Ishikawa (cell line): ENCODE data around the gene PREX1.

Experiments used
- CEBPB ChIP-seq: IDR thresholded peaks from 2 replicates; pipeline ENCODE4 v1.6.1; 2012
- CREB1 ChIP-seq: IDR thresholded peaks from 2 replicates; pipeline ENCODE4 v1.6.1; 2012; ENCODE audit warnings: low read depth
- EGR1 ChIP-seq: IDR thresholded peaks from 2 replicates; pipeline ENCODE4 v1.6.1; 2012
- EP300 ChIP-seq: IDR thresholded peaks from 2 replicates; pipeline ENCODE4 v1.6.1; 2012; ENCODE audit warnings: borderline replicate concordance
- NFIC ChIP-seq: IDR thresholded peaks from 2 replicates; pipeline ENCODE4 v1.6.1; 2012
- RAD21 ChIP-seq: IDR thresholded peaks from 2 replicates; pipeline ENCODE4 v1.6.1; 2012; ENCODE audit warnings: low read depth
- TAF1 ChIP-seq: IDR thresholded peaks from 2 replicates; pipeline ENCODE4 v1.6.1; 2012; ENCODE audit warnings: low read depth, mild to moderate bottlenecking
- TCF12 ChIP-seq: IDR thresholded peaks from 2 replicates; pipeline ENCODE4 v1.6.1; 2012; ENCODE audit warnings: low read depth
- YY1 ChIP-seq: IDR thresholded peaks from 2 replicates; pipeline ENCODE4 v1.6.1; 2012; ENCODE audit warnings: low read depth
- ZBTB7A ChIP-seq: IDR thresholded peaks from 2 replicates; pipeline ENCODE4 v1.6.1; 2012; ENCODE audit warnings: low read depth
- TF ChIP-seq, protein P1 (sequence below): IDR thresholded peaks from 2 replicates; pipeline ENCODE4 v1.6.1; 2012
- TF ChIP-seq, protein P2 (sequence below): IDR thresholded peaks from 2 replicates; pipeline ENCODE4 v1.6.1; 2012
- TF ChIP-seq, protein P3 (sequence below): IDR thresholded peaks from 2 replicates; pipeline ENCODE4 v1.6.1; 2012; ENCODE audit warnings: low read depth, mild to moderate bottlenecking

DNA sequence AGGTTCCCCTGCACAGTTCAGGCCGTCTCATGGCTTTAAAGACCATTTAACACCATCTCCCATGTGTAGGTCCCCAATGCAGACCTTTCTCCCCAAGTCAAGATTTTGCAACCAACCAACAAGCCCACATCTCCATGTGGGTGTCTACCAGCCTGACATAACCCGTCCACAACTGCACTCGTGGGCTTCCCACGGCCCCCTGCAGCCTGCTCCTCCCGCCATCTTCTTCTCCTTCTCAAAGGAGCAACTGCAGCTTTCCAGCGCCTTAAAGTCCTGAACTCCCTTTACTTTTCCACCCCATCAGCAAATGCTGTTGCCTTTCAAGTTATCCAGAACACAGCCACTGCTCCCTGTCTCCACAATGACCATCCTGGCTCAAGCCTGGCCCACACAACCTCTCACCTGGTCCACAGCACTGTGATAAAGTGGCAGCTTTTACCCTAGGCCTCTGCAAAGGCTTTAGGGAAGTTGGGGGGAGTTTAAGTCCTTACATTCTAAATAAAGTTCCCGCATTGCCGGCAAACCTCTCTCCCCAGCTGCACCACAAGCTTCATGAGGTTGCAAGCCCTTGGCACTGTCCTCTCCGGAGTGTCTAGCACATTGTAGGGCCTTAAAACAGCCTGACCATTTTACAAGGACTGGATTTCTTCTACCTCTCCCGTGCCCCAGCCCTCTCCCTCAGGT is 140.5 kb downstream of the PREX1 start:
- TF ChIP-seq RAD21 (no peak), CREB1 (no peak), EGR1 (no peak), NFIC (no peak), EP300 (no peak), YY1 (no peak), TAF1 (no peak), CEBPB (no peak), TCF12 (no peak), ZBTB7A (no peak)
- TF ChIP-seq, protein P1, sequence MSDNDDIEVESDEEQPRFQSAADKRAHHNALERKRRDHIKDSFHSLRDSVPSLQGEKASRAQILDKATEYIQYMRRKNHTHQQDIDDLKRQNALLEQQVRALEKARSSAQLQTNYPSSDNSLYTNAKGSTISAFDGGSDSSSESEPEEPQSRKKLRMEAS = no peak
- TF ChIP-seq, protein P2, sequence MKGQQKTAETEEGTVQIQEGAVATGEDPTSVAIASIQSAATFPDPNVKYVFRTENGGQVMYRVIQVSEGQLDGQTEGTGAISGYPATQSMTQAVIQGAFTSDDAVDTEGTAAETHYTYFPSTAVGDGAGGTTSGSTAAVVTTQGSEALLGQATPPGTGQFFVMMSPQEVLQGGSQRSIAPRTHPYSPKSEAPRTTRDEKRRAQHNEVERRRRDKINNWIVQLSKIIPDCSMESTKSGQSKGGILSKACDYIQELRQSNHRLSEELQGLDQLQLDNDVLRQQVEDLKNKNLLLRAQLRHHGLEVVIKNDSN = no peak
- TF ChIP-seq, protein P3, sequence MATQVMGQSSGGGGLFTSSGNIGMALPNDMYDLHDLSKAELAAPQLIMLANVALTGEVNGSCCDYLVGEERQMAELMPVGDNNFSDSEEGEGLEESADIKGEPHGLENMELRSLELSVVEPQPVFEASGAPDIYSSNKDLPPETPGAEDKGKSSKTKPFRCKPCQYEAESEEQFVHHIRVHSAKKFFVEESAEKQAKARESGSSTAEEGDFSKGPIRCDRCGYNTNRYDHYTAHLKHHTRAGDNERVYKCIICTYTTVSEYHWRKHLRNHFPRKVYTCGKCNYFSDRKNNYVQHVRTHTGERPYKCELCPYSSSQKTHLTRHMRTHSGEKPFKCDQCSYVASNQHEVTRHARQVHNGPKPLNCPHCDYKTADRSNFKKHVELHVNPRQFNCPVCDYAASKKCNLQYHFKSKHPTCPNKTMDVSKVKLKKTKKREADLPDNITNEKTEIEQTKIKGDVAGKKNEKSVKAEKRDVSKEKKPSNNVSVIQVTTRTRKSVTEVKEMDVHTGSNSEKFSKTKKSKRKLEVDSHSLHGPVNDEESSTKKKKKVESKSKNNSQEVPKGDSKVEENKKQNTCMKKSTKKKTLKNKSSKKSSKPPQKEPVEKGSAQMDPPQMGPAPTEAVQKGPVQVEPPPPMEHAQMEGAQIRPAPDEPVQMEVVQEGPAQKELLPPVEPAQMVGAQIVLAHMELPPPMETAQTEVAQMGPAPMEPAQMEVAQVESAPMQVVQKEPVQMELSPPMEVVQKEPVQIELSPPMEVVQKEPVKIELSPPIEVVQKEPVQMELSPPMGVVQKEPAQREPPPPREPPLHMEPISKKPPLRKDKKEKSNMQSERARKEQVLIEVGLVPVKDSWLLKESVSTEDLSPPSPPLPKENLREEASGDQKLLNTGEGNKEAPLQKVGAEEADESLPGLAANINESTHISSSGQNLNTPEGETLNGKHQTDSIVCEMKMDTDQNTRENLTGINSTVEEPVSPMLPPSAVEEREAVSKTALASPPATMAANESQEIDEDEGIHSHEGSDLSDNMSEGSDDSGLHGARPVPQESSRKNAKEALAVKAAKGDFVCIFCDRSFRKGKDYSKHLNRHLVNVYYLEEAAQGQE = no peak
